ENCODE data around the gene CFB. TPM values are rescaled to one million over a fixed set of nuclear protein-coding genes. Genes with fewer than 3 reads are reported as not detected.

The CFB gene
- total RNA-seq, 4 donors from 2014 or later, result 8.1 to 42.6 (median 23.1) TPM

- Histone ChIP-seq H3K27me3 (no peaks in the 10 kb centered on the region), H3K4me1 (peaks cover 2 to 30% (median 14%) of the 10 kb centered on the region in 3 donors), H3K27ac (no peak overlapping the region), H3K9me3 (no peaks in the 10 kb centered on the region), H3K36me3 (peaks cover 0 to 71% of the 10 kb centered on the region in 2 donors), H3K4me3 (no peak overlapping the region)
- WGBS, 2 donors (ENCODE audit: low coverage in 1 of 2), result 50 to 88% methylated on average over 1 to 9 of the region's 12 CpGs
- no peak for ATAC-seq
- TF ChIP-seq POLR2AphosphoS5 (IDR thresholded peaks at IDR 0.05), result no peak
- no peak for TF ChIP-seq CTCF (IDR thresholded peaks at IDR 0.05)
- no peak for TF ChIP-seq POLR2A (IDR thresholded peaks at IDR 0.05)
- no peak for TF ChIP-seq EP300 (IDR thresholded peaks at IDR 0.05)
Observed at GRCh38 chr6:31961616-31962015, 15.7 kb downstream of the CFB start.

- Histone ChIP-seq H3K9me3 (no peaks in the 10 kb centered on the region), H3K27ac (no peak overlapping the region), H3K4me3 (no peak overlapping the region), H3K27me3 (no peaks in the 10 kb centered on the region), H3K4me1 (peaks cover 0 to 16% (median 7%) of the 10 kb centered on the region in 3 donors), H3K36me3 (peaks cover 0 to 87% of the 10 kb centered on the region in 2 donors)
- TF ChIP-seq POLR2A (IDR thresholded peaks at IDR 0.05), result no peak
- TF ChIP-seq CTCF (IDR thresholded peaks at IDR 0.05), result no peak
- no peak for TF ChIP-seq POLR2AphosphoS5 (IDR thresholded peaks at IDR 0.05)
- TF ChIP-seq EP300 (IDR thresholded peaks at IDR 0.05), result no peak
- WGBS, 2 donors (ENCODE audit: low coverage in 1 of 2), result 83 to 89% methylated on average over 7 to 11 of the region's 19 CpGs
- ATAC-seq, result no peak
Observed at GRCh38 chr6:31963921-31964320, 18.0 kb downstream of the CFB start.

- H3K27me3 ChIP-seq, result no peaks in the 10 kb centered on the region
- H3K36me3 ChIP-seq, result peaks cover 0 to 99% of the 10 kb centered on the region in 2 donors
- H3K27ac ChIP-seq, result no peak overlapping the region
- H3K9me3 ChIP-seq, result no peaks in the 10 kb centered on the region
- WGBS, 2 donors (ENCODE audit: low coverage in 1 of 2), result 82% methylated on average over 13 of the region's 13 CpGs; no CpG with 5 or more reads in 1 of the 2 donors
- H3K4me3 ChIP-seq, result no peak overlapping the region
- ATAC-seq, result no peak
- peaks cover 0 to 14% (median 3%) of the 10 kb centered on the region in 3 donors for H3K4me1 ChIP-seq
- no peak for TF ChIP-seq POLR2AphosphoS5 (IDR thresholded peaks at IDR 0.05)
- TF ChIP-seq CTCF (IDR thresholded peaks at IDR 0.05), result no peak
- no peak for TF ChIP-seq EP300 (IDR thresholded peaks at IDR 0.05)
- no peak for TF ChIP-seq POLR2A (IDR thresholded peaks at IDR 0.05)
Observed at GRCh38 chr6:31965700-31966099, 19.8 kb downstream of the CFB start.

- TF ChIP-seq CTCF (IDR thresholded peaks at IDR 0.05) (no peak), POLR2AphosphoS5 (IDR thresholded peaks at IDR 0.05) (no peak), POLR2A (IDR thresholded peaks at IDR 0.05) (no peak), EP300 (IDR thresholded peaks at IDR 0.05) (no peak)
- peaks cover 0 to 22% (median 11%) of the 10 kb centered on the region in 3 donors for H3K4me1 ChIP-seq
- ATAC-seq, result no peak
- no peaks in the 10 kb centered on the region for H3K27me3 ChIP-seq
- no CpG with 5 or more reads among the region's 7 CpGs for WGBS, 2 donors (ENCODE audit: low coverage in 1 of 2)
- H3K9me3 ChIP-seq, result no peaks in the 10 kb centered on the region
- H3K27ac ChIP-seq, result no peak overlapping the region
- peaks cover 0 to 91% of the 10 kb centered on the region in 2 donors for H3K36me3 ChIP-seq
- H3K4me3 ChIP-seq, result no peak overlapping the region
Observed at GRCh38 chr6:31966506-31966905, 20.6 kb downstream of the CFB start.

All from gastroesophageal sphincter (tissue), 4 donors.